Measurements from ENCODE around the gene PTPA.
A peak's percentile ranks its signal among the peaks of the same experiment; 100 is the strongest.
"Not testable (repeated sequence)": the region's sequence is repeated elsewhere in the genome, so short reads cannot be mapped to it uniquely, and the experiment has no call there.

PTPA gene

GRCh38 chr9:129161534-129161837, 50.3 kb downstream of the PTPA start:
- DNase-seq: no peak

- DNase-seq: no peak
Observed at GRCh38 chr9:129162497-129163197, 51.4 kb downstream of the PTPA start.

GRCh38 chr9:129163198-129163670, 52.0 kb downstream of the PTPA start:
- DNase-seq: not testable (repeated sequence)

- no peak for DNase-seq
Observed at GRCh38 chr9:129163753-129164152, 52.5 kb downstream of the PTPA start.

GRCh38 chr9:129164246-129164930, 53.2 kb downstream of the PTPA start:
- no peak for DNase-seq

GRCh38 chr9:129165198-129165597, 54.0 kb downstream of the PTPA start:
- DNase-seq: no peak

- DNase-seq: peak; percentile 19 to 29
Observed at GRCh38 chr9:129166623-129167557, 55.7 kb downstream of the PTPA start.

GRCh38 chr9:129170229-129170628, 59.0 kb downstream of the PTPA start:
- DNase-seq: no peak

GRCh38 chr9:129171993-129172751, 61.0 kb downstream of the PTPA start:
- no peak for DNase-seq

GRCh38 chr9:129172816-129173215, 61.6 kb downstream of the PTPA start:
- DNase-seq: no peak

- DNase-seq: no peak
Observed at GRCh38 chr9:129173296-129174101, 62.3 kb downstream of the PTPA start.

- peak; percentile 74 to 78 for DNase-seq
Observed at GRCh38 chr9:129174102-129174723, 63.0 kb downstream of the PTPA start.

GRCh38 chr9:129174724-129175514, 63.7 kb downstream of the PTPA start:
- peak; percentile 13 to 20 for DNase-seq

- no peak for DNase-seq
Observed at GRCh38 chr9:129175515-129175824, 64.3 kb downstream of the PTPA start.

GRCh38 chr9:129175825-129176633, 64.8 kb downstream of the PTPA start:
- peak; percentile 29 to 33 for DNase-seq

- peak in 1 of 2 experiments; percentile 8 for DNase-seq
Observed at GRCh38 chr9:129176701-129177442, 65.7 kb downstream of the PTPA start.

GRCh38 chr9:129177443-129177790, 66.2 kb downstream of the PTPA start:
- no peak for DNase-seq

GRCh38 chr9:129177791-129178567, 66.8 kb downstream of the PTPA start, which contains the start of gene IER5L:
TSS of gene IER5L (minus strand) at chr9:129178261. CDS start at chr9:129178052, 209 bp downstream.
- peak; percentile 91 to 93 for DNase-seq
